Measurements from ENCODE around the gene KLHL29.

The KLHL29 gene

DNA sequence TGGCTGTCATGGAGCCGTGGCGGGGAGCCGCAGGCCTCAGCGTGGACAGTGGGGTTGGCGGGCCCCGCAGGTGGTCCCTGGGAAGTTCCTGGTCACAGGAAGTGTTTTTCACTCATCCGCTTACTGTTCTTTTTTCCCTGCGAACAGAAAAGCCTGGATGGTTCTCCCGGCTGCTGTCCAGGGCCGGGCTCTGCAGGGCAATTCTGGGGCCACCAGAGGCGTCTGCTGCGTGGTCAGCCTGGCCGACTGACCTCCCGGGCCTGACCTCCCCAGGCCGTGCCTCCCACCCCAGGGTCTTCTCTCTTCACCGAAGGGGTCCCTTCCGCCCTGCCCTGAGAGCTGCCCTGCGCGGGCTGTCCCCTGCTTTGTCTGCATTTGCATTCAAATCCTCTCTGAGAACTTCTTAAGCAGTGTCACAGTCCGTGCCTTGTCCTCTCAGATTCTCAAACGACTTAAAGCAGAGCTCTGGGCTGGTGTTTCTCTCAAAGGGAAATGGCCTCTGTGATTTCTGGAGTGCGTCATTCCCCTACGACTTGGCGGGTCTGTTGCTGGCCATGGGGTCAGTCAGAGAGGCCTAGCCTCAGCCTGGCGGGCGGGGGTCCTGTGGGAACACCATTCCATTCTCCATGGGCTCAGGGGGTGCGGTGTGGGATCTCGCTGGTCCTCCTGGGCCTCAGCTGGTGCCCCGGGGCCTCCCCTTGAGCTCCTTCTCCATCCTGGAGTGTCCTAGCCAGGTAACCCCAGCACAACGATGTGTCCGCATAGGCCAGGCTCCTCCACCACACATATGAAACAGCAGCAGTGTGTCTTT lies 38.3 kb downstream of the KLHL29 start:
- DNase-seq, result no peak

DNA sequence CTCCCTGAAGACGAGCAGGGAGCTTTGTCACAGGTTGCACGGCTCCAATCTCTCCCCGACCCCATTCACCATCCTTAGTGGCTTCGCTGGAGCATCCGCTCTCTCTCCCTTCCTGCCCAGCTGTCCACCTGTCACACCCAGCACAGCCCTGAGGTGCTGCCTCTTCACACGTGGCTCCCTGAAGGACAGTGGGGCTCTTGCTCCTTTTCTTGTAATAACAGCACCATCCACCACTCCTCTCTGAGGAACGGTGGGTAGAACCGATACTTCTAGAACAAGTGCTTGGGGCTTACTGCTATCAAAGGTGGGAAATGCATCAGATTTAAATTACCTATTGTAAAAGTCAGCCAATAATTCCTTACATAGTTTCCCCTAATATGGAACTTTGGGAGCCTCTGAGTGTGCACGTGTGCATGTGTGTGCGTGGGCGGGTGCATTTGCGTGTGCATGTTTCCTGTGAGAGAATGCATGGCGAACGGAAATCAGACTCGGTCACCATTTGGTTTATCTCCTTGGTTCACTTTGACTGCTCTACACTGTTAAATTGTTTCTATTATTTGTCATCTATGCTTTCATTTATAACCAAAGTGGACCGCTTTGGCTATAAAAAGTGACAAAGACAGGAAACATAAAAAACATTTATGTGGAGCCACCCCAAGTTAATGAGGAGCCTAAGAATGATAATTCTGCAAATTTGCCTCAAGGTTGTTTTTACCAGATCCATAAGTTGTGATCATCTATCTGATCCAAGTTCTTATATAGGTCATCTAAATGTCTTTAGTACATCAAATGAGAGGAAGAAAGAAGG lies 39.1 kb downstream of the KLHL29 start:
- DNase-seq, result no peak

DNA sequence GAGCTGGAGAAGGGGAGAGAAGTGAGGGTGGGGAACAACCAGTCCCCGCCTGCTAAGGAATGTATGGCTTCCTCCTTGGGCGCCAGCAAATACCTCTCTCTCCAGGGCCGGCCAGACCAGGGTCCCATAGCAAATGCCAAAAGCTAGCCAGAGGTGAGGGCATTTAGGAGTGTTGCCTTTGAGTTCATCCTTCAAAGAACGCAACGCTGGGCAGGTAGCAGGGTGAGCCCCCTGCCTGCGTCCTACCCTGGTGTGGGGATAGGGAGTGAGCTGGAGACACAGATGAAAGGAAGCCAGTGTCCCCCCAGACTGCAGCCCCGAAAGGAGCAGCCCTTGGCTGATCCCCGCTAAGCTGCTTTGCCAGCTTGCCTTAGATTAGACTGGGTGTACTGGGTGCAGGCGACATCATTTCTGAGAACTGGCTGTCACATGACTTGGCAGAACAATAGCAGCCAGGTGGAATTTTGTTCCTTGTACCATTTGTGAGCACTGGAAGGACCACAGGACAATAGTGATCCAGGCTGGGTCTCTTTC lies 40.4 kb downstream of the KLHL29 start:
- DNase-seq, result no peak

DNA sequence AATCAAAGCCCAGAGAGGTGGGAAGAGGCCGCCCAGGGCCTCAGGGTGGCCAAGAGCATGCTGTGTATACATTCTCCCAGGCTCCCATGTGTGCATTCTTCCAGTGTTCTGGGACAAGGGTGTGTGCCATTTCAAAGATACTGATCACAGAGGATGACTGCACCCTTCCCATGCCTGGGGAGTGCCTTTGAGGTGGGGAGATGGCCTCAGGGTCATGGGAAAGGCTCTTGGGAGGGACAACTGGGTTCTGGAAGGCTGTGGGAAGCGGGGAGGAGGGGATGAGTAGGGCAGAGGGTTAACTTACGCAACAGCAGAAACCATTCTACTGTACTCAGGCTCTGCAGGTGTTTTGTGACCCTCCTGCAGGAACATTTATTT lies 40.9 kb downstream of the KLHL29 start:
- peak; percentile 12 for DNase-seq

DNA sequence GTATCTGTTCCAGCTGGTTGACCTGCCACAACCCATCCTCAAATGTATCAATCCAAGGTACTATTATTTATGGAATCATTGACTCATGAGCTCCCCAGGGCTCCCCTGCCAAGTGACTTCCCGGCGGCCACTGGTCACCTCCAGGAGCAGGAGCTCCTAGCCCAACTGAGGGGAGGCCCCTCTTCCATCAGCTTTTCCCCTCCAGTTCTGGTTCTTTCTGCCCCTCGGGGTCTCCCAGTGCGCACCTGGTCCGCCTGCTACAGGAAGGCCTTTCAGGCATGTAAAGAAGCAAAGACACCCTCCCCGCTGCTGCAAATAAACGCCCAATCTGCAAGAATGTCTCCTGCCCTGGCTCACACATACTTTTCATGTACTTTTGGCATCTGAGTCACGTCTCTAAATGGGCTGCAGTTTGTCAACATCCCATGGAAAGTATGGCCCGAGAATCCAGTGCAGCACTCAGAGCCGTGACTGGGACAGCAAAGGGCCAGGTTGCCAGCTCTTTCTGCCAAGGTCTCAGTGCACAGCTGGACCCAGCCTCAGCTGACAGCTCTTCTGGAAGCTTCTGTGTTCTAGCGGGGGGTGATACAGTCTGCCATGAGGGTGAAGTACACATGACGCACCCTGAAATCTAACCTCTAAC lies 41.4 kb downstream of the KLHL29 start:
- DNase-seq, result peak; percentile 76

DNA sequence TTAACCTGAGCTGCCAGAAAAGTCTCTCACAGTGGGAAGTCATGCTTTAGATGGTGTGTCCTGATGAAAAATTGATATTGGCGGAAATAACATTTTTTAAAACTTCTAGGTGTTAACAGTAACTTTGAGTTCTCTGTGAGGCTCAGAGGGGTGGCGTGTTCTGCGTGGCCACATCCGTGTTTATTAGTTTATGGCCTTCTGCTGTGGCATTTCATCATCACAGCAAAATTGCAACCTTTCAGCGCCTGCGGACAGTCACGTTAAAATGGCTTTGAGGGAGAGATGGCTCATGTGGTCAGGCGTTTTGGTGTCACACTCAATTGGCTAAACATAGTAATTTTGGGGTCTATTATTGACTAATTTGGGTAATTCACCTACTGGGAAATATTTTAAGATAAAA lies 42.4 kb downstream of the KLHL29 start:
- no peak for DNase-seq

DNA sequence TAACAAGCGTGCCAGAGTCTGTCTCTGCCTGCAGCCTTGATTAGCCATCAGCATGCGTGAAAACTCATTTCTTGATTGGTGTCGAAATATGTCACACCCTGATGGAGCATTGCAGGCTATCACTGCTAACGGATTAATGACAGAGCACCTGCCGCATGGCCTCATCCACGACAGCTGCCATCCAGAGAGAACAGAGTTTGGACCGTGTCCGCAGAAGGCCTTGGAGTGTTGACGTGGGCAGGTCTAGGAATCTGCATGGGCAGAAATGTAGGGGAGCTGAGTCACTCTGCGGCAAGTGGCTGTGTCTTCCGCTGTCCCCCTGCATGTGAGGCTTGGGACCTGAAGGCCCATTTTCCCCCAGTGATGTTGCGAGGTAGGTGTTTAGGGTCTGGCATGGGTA lies 43.0 kb downstream of the KLHL29 start:
- DNase-seq, result no peak

GRCh38 chr2:23429036-23429435 lies 44.1 kb downstream of the KLHL29 start:
- DNase-seq, result no peak

- peak; percentile 95 for DNase-seq
These were observed 45.3 kb downstream of the KLHL29 start for GRCh38 chr2:23430263-23430662.

- no peak for DNase-seq
These were observed 47.6 kb downstream of the KLHL29 start for GRCh38 chr2:23432531-23432930.

DNA sequence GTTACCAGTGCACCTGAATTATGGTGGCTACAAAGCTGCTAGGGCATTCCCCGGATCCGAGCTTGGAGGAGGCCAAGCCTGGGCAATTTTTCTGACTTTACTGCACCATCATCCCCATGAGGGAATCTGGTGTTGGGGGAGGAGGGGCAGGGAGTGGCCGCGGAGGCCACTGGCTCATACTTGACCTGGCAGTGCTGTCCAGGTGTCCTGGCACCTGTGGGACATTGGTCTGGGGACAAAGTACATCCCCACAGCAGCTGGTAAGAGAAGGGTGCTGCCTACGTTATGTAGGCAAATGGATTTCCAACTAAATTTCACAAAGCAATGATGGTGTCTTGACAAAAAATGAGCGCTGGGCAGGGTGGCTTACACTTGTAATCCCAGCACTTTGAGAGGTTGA lies 48.3 kb downstream of the KLHL29 start:
- DNase-seq, result no peak

DNA sequence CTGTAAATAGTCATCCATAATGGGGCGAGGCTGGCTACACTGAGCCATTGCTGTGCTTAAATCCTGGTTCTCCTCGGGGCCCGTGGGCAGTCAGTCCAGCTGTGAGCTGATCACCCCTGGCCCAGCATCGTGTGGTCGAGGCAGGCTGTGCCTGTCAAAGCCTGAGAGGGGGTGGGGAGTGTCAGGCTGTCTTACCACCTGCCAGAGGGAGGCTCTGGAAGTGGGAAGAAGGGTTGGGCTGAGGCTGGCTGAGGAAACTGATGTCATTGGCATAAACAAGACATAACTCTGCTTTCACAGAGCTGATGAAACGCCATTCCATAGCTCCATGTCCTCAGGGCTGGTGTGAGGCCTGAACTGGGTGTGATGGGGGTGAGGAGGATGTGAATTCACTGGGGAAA lies 49.7 kb downstream of the KLHL29 start:
- no peak for DNase-seq

GRCh38 chr2:23435250-23436035 lies 50.5 kb downstream of the KLHL29 start:
- no peak for DNase-seq

- DNase-seq, result peak; percentile 49
These were observed 51.5 kb downstream of the KLHL29 start for GRCh38 chr2:23436346-23437098.

- no peak for DNase-seq
These were observed 56.4 kb downstream of the KLHL29 start for GRCh38 chr2:23441414-23441813.

DNA sequence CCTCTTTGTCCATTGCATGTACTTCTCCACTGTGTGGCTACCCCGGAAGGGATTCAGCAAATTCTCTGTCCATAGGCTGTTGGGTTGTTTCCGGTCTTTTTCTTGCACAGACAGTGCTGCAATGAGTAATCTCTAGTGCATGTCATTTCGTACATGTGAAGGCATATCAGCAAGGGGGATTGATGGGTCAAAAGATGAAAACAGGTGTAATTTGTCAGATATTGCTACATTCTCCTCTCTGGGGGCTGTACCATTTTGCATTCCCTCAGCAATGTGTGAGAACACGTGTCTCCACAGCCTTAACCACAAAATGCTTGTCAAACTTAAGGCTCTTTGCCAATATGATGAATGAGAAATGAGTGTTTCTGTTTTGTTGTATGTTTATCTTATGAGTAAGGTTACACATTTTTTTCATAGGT lies 60.5 kb downstream of the KLHL29 start:
- DNase-seq, result peak; percentile 80

GRCh38 chr2:23446916-23447315 lies 61.9 kb downstream of the KLHL29 start:
- no peak for DNase-seq

DNA sequence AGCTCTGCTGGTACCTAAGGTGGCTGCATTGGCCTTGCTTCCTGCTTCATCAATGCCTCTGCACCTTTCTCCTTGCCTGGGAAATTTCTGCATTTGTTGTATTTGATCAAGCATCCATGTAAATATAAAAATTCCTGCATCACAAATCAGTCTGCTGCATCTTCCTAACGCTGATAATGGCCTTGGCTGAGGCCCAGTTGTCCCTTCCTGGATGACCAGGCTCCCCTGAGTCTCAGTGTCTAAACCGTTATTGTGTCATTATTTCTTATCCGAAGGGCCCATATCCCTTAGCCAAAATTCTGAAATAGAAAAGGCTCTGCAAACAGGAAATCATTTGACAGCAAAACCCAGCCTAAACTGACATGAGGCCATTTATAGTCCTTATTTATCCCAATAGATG lies 62.4 kb downstream of the KLHL29 start:
- DNase-seq, result no peak

- DNase-seq, result peak; percentile 42
These were observed 63.9 kb downstream of the KLHL29 start for GRCh38 chr2:23448906-23449305.

GRCh38 chr2:23449413-23449812 lies 64.4 kb downstream of the KLHL29 start:
- no peak for DNase-seq

DNA sequence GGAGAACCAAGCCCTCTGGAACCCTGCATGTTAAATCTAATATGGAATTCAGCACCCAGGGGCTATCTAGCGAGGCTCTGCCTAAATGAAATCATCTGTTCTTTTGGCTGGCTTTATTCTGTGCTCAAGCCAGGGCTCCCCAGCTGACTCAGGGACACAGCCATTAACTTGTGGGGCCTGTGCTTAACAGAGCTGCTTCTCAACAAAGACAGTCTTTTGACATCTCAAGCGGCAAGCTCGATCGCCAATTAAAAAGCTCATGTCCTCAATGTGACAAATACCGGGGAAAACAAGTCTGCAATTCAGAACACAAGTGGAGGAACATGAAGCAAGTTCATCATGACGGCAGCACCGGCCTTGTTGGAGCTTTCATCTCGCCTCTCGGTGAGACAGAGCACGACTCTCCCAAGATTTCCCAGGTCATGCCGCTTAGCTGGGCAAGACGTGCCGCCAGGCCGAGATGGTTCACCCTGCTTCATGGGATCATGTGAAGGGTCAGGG lies 64.9 kb downstream of the KLHL29 start:
- DNase-seq, result no peak

DNA sequence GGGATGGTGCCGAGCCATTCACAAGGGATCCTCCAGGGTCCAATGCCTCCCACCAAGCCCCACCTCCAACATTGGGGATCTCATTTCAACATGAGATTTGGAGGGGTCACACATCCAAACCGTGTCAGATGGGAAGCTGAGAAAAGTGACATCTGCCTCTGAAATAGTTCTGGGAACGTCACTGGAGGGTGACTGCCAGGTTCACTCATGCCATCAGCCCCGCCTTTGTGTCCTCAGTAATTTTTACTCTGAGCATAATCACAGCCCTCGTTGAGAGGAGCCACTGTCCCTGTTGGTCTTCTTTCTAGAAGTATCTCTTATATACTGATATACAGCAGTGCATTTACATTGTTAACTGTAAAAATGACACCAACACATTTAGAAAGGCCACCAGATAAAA lies 67.4 kb downstream of the KLHL29 start:
- DNase-seq, result no peak

Data from fibroblast of skin of right biceps (primary cell).